HG03575 (cell line): ENCODE results near the gene CNTNAP2.
"Not testable (repeated sequence)": the region's sequence is repeated elsewhere in the genome, so short reads cannot be mapped to it uniquely, and the experiment has no call there.

Experiments used
- ATAC-seq: cut with Tn5 transposase; IDR thresholded peaks from one replicate; pipeline ENCODE4 v1.9.1; 2021; ENCODE audit not compliant: unreplicated experiment, insufficient number of reproducible peaks, low FRiP score; ENCODE audit errors: extremely low read depth

The CNTNAP2 gene

DNA sequence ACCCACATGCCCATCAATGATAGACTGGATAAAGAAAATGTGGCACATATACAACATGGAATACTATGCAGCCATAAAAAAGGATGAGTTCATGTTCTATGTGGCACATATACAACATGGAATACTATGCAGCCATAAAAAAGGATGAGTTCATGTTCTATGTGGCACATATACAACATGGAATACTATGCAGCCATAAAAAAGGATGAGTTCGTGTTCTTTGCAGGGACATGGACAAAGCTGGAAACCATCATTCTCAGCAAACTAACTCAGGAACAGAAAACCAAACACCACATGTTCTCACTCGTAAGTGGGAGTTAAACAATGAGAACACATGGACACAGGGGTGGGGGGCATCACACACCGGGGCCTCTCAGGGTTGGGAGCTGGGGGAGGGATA, 2314.1 kb downstream of the CNTNAP2 start:
- ATAC-seq, result not testable (repeated sequence)

- no peak for ATAC-seq
Measured at GRCh38 chr7:148433521-148434180, 2317.1 kb downstream of the CNTNAP2 start.

- ATAC-seq, result no peak
Measured at GRCh38 chr7:148434181-148434757, 2317.7 kb downstream of the CNTNAP2 start.

GRCh38 chr7:148434887-148435286, 2318.3 kb downstream of the CNTNAP2 start:
- no peak for ATAC-seq

DNA sequence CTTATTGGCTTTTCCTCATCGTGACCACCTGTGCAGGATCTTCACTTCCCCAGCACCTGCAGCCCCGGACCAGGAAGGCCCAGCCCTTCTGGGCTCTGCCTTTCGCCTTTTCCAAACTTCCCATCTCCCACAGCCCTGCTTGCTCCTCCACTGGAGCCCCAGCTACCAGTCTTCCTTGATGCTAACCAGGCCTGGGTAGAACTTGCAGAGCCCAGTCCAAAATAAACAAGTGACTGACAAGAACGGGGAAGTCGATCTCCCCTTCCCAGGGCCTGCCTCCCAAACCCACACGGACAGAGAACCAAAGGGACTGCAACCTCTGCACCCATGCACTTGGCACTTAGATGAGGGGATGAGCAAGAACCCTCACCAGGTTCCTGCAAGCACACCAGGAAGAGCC, 2319.1 kb downstream of the CNTNAP2 start:
- no peak for ATAC-seq

- ATAC-seq, result no peak
Measured at GRCh38 chr7:148436135-148436534, 2319.5 kb downstream of the CNTNAP2 start.

DNA sequence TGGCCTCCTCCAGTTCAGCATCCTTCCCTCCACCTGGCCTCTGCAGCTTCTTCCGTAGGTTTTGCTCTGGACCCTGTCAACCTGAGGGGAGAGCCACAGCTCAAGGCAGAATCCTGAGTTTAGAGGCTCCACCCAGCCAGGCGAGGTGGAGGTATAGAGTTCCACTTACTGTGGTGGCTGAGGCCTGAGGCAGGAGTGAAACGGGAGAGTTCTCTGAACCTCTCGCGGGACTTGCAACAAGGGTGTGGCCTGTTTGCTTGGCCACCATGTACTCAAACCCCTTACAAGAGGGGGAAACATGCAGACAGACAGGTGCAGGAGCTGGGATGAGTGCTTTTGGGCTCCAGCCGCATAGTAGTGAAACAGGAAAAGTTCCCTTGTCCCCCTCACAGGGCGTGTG, 2320.0 kb downstream of the CNTNAP2 start:
- no peak for ATAC-seq

DNA sequence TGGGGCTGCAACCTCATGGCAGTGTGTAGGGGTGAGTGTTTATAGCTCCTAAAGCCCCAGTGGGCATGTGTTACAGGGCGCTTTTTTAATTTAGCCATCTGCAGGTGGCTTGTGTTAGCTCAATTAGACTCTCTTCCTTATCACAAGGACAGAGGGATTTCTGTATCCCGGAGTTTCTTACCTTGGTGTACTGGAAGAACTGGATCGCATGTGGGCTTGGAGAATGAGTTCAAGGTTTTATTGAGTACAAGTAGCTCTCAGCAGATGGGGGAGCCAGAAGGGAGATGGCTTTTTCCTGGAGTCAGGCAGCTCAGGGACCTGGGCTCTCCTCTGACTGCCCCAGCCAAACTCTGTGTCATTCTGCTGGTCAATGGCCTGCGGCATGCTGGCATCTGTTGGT, 2320.4 kb downstream of the CNTNAP2 start:
- no peak for ATAC-seq

GRCh38 chr7:148442141-148442655, 2325.6 kb downstream of the CNTNAP2 start:
- no peak for ATAC-seq

- no peak for ATAC-seq
Measured at GRCh38 chr7:148442933-148443332, 2326.3 kb downstream of the CNTNAP2 start.

- no peak for ATAC-seq
Measured at GRCh38 chr7:148445260-148446044, 2328.9 kb downstream of the CNTNAP2 start.

- ATAC-seq, result peak; percentile 91
Measured at GRCh38 chr7:148447221-148447849, 2330.7 kb downstream of the CNTNAP2 start.

GRCh38 chr7:148451526-148451925, 2334.9 kb downstream of the CNTNAP2 start:
- ATAC-seq, result not testable (repeated sequence)

- no peak for ATAC-seq
Measured at GRCh38 chr7:148456351-148456750, 2339.8 kb downstream of the CNTNAP2 start.

- no peak for ATAC-seq
Measured at GRCh38 chr7:148457310-148457921, 2340.8 kb downstream of the CNTNAP2 start.

DNA sequence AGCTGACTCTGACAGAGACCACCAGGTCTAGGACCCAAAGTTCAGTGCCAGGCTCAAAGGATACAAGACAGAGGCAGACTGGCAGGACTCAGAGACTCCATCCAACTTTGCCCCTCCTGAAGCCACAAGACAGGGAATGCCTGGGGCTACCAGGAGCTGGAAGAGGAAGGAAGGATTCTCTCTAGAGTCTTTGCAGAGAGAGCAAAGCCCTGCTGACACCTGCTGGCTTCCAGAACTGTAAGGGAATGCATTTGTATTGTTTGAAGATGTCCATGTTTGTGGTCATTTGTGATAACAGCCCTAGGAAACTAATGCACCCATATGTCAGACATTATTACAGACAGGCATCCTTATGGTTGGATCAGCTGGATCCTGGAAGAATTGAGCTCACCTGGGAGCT, 2341.7 kb downstream of the CNTNAP2 start:
- ATAC-seq, result no peak

- ATAC-seq, result no peak
Measured at GRCh38 chr7:148461392-148462179, 2345.0 kb downstream of the CNTNAP2 start.

- not testable (repeated sequence) for ATAC-seq
Measured at GRCh38 chr7:148462774-148463173, 2346.2 kb downstream of the CNTNAP2 start.
